ENCODE measurements around the gene CSRP3. TPM values are rescaled to one million over a fixed set of nuclear protein-coding genes. Genes with fewer than 3 reads are reported as not detected.

Gene CSRP3
- total and polyA plus RNA-seq, 4 experiments from 2014 or later, result not detected

- intact Hi-C loops (cut with micrococcal nuclease), result no loop called here
- H3K4me3 Mint-ChIP-seq, result no peak overlapping the region
- ChIA-PET POLR2A (ENCODE audit: partially characterized antibody) (no interaction called here), CTCF (ENCODE audit: partially characterized antibody) (no interaction called here)
- H3K27ac ChIP-seq (ENCODE audit: low read depth, low read length), result no peak overlapping the region
- H3K36me3 ChIP-seq (ENCODE audit: insufficient read depth, low read length), result peaks cover 23% of the 10 kb centered on the region
- no peak overlapping the region for H3K4me3 ChIP-seq (ENCODE audit: low read length in 2 of 2)
- DNase-seq, result no peak
- no peaks in the 10 kb centered on the region for H3K27me3 Mint-ChIP-seq
- no peaks in the 10 kb centered on the region for H3K4me1 ChIP-seq (ENCODE audit: insufficient read depth, low read length)
- H3K36me3 Mint-ChIP-seq, result peaks cover 79 to 80% of the 10 kb centered on the region in 2 donors
- H3K4me1 Mint-ChIP-seq, result peaks cover 0 to 4% (median 0%) of the 10 kb centered on the region in 4 donors
- no peaks in the 10 kb centered on the region for H3K9me3 Mint-ChIP-seq
- H3K9me3 ChIP-seq (ENCODE audit: control insufficient read depth in 1 of 2, low read length in 2 of 2), result no peaks in the 10 kb centered on the region
- no peaks in the 10 kb centered on the region for H3K27me3 ChIP-seq (ENCODE audit: insufficient read depth, low read length)
- no peak overlapping the region for H3K27ac Mint-ChIP-seq
Measured at GRCh38 chr11:19164881-19165280, 36.9 kb downstream of the CSRP3 start.

GRCh38 chr11:19164230-19164855, 37.4 kb downstream of the CSRP3 start:
- H3K9me3 ChIP-seq (ENCODE audit: control insufficient read depth in 1 of 2, low read length in 2 of 2), result no peaks in the 10 kb centered on the region
- no peaks in the 10 kb centered on the region for H3K27me3 ChIP-seq (ENCODE audit: insufficient read depth, low read length)
- peaks cover 79 to 81% of the 10 kb centered on the region in 2 donors for H3K36me3 Mint-ChIP-seq
- intact Hi-C loops (cut with micrococcal nuclease), result no loop called here
- peaks cover 0 to 4% (median 0%) of the 10 kb centered on the region in 4 donors for H3K4me1 Mint-ChIP-seq
- H3K27ac Mint-ChIP-seq, result no peak overlapping the region
- peak overlapping the region in 1 of 8 donors; percentile 16 for H3K4me3 Mint-ChIP-seq
- H3K27me3 Mint-ChIP-seq, result no peaks in the 10 kb centered on the region
- DNase-seq, result no peak
- H3K9me3 Mint-ChIP-seq, result no peaks in the 10 kb centered on the region
- no peak overlapping the region for H3K4me3 ChIP-seq (ENCODE audit: low read length in 2 of 2)
- peaks cover 23% of the 10 kb centered on the region for H3K36me3 ChIP-seq (ENCODE audit: insufficient read depth, low read length)
- ChIA-PET CTCF (ENCODE audit: partially characterized antibody) (no interaction called here), POLR2A (ENCODE audit: partially characterized antibody) (no interaction called here)
- H3K27ac ChIP-seq (ENCODE audit: low read depth, low read length), result no peak overlapping the region
- no peaks in the 10 kb centered on the region for H3K4me1 ChIP-seq (ENCODE audit: insufficient read depth, low read length)

- Mint-ChIP-seq H3K4me1 (peaks cover 0 to 4% (median 0%) of the 10 kb centered on the region in 4 donors), H3K4me3 (no peak overlapping the region), H3K9me3 (no peaks in the 10 kb centered on the region), H3K36me3 (peaks cover 77 to 79% of the 10 kb centered on the region in 2 donors), H3K27ac (peak overlapping the region in 1 of 7 donors; percentile 29), H3K27me3 (no peaks in the 10 kb centered on the region)
- Histone ChIP-seq H3K4me3 (ENCODE audit: low read length in 2 of 2) (no peak overlapping the region), H3K9me3 (ENCODE audit: control insufficient read depth in 1 of 2, low read length in 2 of 2) (no peaks in the 10 kb centered on the region), H3K27ac (ENCODE audit: low read depth, low read length) (no peak overlapping the region), H3K36me3 (ENCODE audit: insufficient read depth, low read length) (peaks cover 23% of the 10 kb centered on the region), H3K4me1 (ENCODE audit: insufficient read depth, low read length) (no peaks in the 10 kb centered on the region), H3K27me3 (ENCODE audit: insufficient read depth, low read length) (no peaks in the 10 kb centered on the region)
- ChIA-PET POLR2A (ENCODE audit: partially characterized antibody) (no interaction called here), CTCF (ENCODE audit: partially characterized antibody) (no interaction called here)
- no peak for DNase-seq
- intact Hi-C loops (cut with micrococcal nuclease), result no loop called here
Measured at GRCh38 chr11:19163617-19164016, 38.2 kb downstream of the CSRP3 start.

GRCh38 chr11:19162951-19163505, 38.8 kb downstream of the CSRP3 start:
- no peaks in the 10 kb centered on the region for H3K9me3 Mint-ChIP-seq
- peaks cover 0 to 4% (median 0%) of the 10 kb centered on the region in 4 donors for H3K4me1 Mint-ChIP-seq
- Histone ChIP-seq H3K36me3 (ENCODE audit: insufficient read depth, low read length) (peaks cover 20% of the 10 kb centered on the region), H3K9me3 (ENCODE audit: control insufficient read depth in 1 of 2, low read length in 2 of 2) (no peaks in the 10 kb centered on the region), H3K4me3 (ENCODE audit: low read length in 2 of 2) (no peak overlapping the region), H3K27me3 (ENCODE audit: insufficient read depth, low read length) (no peaks in the 10 kb centered on the region), H3K27ac (ENCODE audit: low read depth, low read length) (no peak overlapping the region), H3K4me1 (ENCODE audit: insufficient read depth, low read length) (no peaks in the 10 kb centered on the region)
- H3K4me3 Mint-ChIP-seq, result no peak overlapping the region
- no peak for DNase-seq
- intact Hi-C loops (cut with micrococcal nuclease), result no loop called here
- ChIA-PET POLR2A (ENCODE audit: partially characterized antibody) (no interaction called here), CTCF (ENCODE audit: partially characterized antibody) (no interaction called here)
- no peaks in the 10 kb centered on the region for H3K27me3 Mint-ChIP-seq
- peak overlapping the region in 1 of 7 donors; percentile 61 for H3K27ac Mint-ChIP-seq
- H3K36me3 Mint-ChIP-seq, result peaks cover 74 to 77% of the 10 kb centered on the region in 2 donors

GRCh38 chr11:19161651-19162050, 40.1 kb downstream of the CSRP3 start:
- Histone ChIP-seq H3K4me3 (ENCODE audit: low read length in 2 of 2) (no peak overlapping the region), H3K27me3 (ENCODE audit: insufficient read depth, low read length) (no peaks in the 10 kb centered on the region), H3K36me3 (ENCODE audit: insufficient read depth, low read length) (peaks cover 21% of the 10 kb centered on the region), H3K4me1 (ENCODE audit: insufficient read depth, low read length) (no peaks in the 10 kb centered on the region), H3K27ac (ENCODE audit: low read depth, low read length) (no peak overlapping the region), H3K9me3 (ENCODE audit: control insufficient read depth in 1 of 2, low read length in 2 of 2) (no peaks in the 10 kb centered on the region)
- CTCF ChIA-PET (ENCODE audit: partially characterized antibody), result interaction anchor here (0.6 kb wide), 1 partner anchor 54 kb away, joined by 4 read pairs; no protein-coding TSS in a partner anchor
- POLR2A ChIA-PET (ENCODE audit: partially characterized antibody), result no interaction called here
- H3K4me3 Mint-ChIP-seq, result no peak overlapping the region
- H3K9me3 Mint-ChIP-seq, result no peaks in the 10 kb centered on the region
- no peaks in the 10 kb centered on the region for H3K27me3 Mint-ChIP-seq
- peaks cover 76 to 79% of the 10 kb centered on the region in 2 donors for H3K36me3 Mint-ChIP-seq
- no peak for DNase-seq
- H3K4me1 Mint-ChIP-seq, result peaks cover 0 to 4% (median 0%) of the 10 kb centered on the region in 4 donors
- intact Hi-C loops (cut with micrococcal nuclease), result no loop called here
- H3K27ac Mint-ChIP-seq, result peak overlapping the region in 1 of 7 donors; percentile 11

GRCh38 chr11:19160847-19161246, 40.9 kb downstream of the CSRP3 start:
- H3K4me3 ChIP-seq (ENCODE audit: low read length in 2 of 2), result no peak overlapping the region
- ChIA-PET CTCF (ENCODE audit: partially characterized antibody) (no interaction called here), POLR2A (ENCODE audit: partially characterized antibody) (no interaction called here)
- intact Hi-C loops (cut with micrococcal nuclease), result no loop called here
- no peaks in the 10 kb centered on the region for H3K27me3 ChIP-seq (ENCODE audit: insufficient read depth, low read length)
- H3K36me3 Mint-ChIP-seq, result peaks cover 75 to 77% of the 10 kb centered on the region in 2 donors
- H3K9me3 Mint-ChIP-seq, result no peaks in the 10 kb centered on the region
- DNase-seq, result no peak
- no peaks in the 10 kb centered on the region for H3K27me3 Mint-ChIP-seq
- peaks cover 0 to 4% (median 0%) of the 10 kb centered on the region in 4 donors for H3K4me1 Mint-ChIP-seq
- peaks cover 21% of the 10 kb centered on the region for H3K36me3 ChIP-seq (ENCODE audit: insufficient read depth, low read length)
- H3K9me3 ChIP-seq (ENCODE audit: control insufficient read depth in 1 of 2, low read length in 2 of 2), result no peaks in the 10 kb centered on the region
- no peak overlapping the region for H3K27ac Mint-ChIP-seq
- H3K4me1 ChIP-seq (ENCODE audit: insufficient read depth, low read length), result no peaks in the 10 kb centered on the region
- H3K4me3 Mint-ChIP-seq, result no peak overlapping the region
- no peak overlapping the region for H3K27ac ChIP-seq (ENCODE audit: low read depth, low read length)

- intact Hi-C loops (cut with micrococcal nuclease), result no loop called here
- no peak overlapping the region for H3K4me3 ChIP-seq (ENCODE audit: low read length in 2 of 2)
- no peaks in the 10 kb centered on the region for H3K27me3 Mint-ChIP-seq
- H3K4me3 Mint-ChIP-seq, result no peak overlapping the region
- ChIA-PET POLR2A (ENCODE audit: partially characterized antibody) (no interaction called here), CTCF (ENCODE audit: partially characterized antibody) (no interaction called here)
- DNase-seq, result no peak
- peak overlapping the region in 1 of 7 donors; percentile 44 for H3K27ac Mint-ChIP-seq
- no peaks in the 10 kb centered on the region for H3K27me3 ChIP-seq (ENCODE audit: insufficient read depth, low read length)
- no peaks in the 10 kb centered on the region for H3K4me1 Mint-ChIP-seq
- peaks cover 10% of the 10 kb centered on the region for H3K36me3 ChIP-seq (ENCODE audit: insufficient read depth, low read length)
- H3K9me3 ChIP-seq (ENCODE audit: control insufficient read depth in 1 of 2, low read length in 2 of 2), result no peaks in the 10 kb centered on the region
- no peaks in the 10 kb centered on the region for H3K9me3 Mint-ChIP-seq
- H3K36me3 Mint-ChIP-seq, result peaks cover 66 to 67% of the 10 kb centered on the region in 2 donors
- no peaks in the 10 kb centered on the region for H3K4me1 ChIP-seq (ENCODE audit: insufficient read depth, low read length)
- H3K27ac ChIP-seq (ENCODE audit: low read depth, low read length), result no peak overlapping the region
Measured at GRCh38 chr11:19156892-19157291, 44.9 kb downstream of the CSRP3 start.
